Ishikawa (cell line): ENCODE results near the gene CTSD.

Source experiments
- CEBPB ChIP-seq: IDR thresholded peaks from 2 replicates; pipeline ENCODE4 v1.6.1; 2012
- CREB1 ChIP-seq: IDR thresholded peaks from 2 replicates; pipeline ENCODE4 v1.6.1; 2012; ENCODE audit warnings: low read depth
- EGR1 ChIP-seq: IDR thresholded peaks from 2 replicates; pipeline ENCODE4 v1.6.1; 2012
- EP300 ChIP-seq: IDR thresholded peaks from 2 replicates; pipeline ENCODE4 v1.6.1; 2012; ENCODE audit warnings: borderline replicate concordance
- FOXM1 ChIP-seq: IDR thresholded peaks from 2 replicates; pipeline ENCODE4 v1.6.1; 2012; ENCODE audit warnings: low read depth, borderline replicate concordance
- NFIC ChIP-seq: IDR thresholded peaks from 2 replicates; pipeline ENCODE4 v1.6.1; 2012
- RAD21 ChIP-seq: IDR thresholded peaks from 2 replicates; pipeline ENCODE4 v1.6.1; 2012; ENCODE audit warnings: low read depth
- REST ChIP-seq: IDR thresholded peaks from 2 replicates; pipeline ENCODE4 v1.6.1; 2012; ENCODE audit warnings: low read depth, mild to moderate bottlenecking
- TAF1 ChIP-seq: IDR thresholded peaks from 2 replicates; pipeline ENCODE4 v1.6.1; 2012; ENCODE audit warnings: low read depth, mild to moderate bottlenecking
- TCF12 ChIP-seq: IDR thresholded peaks from 2 replicates; pipeline ENCODE4 v1.6.1; 2012; ENCODE audit warnings: low read depth
- TEAD4 ChIP-seq: IDR thresholded peaks from 2 replicates; pipeline ENCODE4 v1.6.1; 2012
- USF1 ChIP-seq: IDR thresholded peaks from 2 replicates; pipeline ENCODE4 v1.6.1; 2012
- YY1 ChIP-seq: IDR thresholded peaks from 2 replicates; pipeline ENCODE4 v1.6.1; 2012; ENCODE audit warnings: low read depth
- TF ChIP-seq, protein P1 (sequence below): IDR thresholded peaks from 2 replicates; pipeline ENCODE4 v1.6.1; 2012

DNA sequence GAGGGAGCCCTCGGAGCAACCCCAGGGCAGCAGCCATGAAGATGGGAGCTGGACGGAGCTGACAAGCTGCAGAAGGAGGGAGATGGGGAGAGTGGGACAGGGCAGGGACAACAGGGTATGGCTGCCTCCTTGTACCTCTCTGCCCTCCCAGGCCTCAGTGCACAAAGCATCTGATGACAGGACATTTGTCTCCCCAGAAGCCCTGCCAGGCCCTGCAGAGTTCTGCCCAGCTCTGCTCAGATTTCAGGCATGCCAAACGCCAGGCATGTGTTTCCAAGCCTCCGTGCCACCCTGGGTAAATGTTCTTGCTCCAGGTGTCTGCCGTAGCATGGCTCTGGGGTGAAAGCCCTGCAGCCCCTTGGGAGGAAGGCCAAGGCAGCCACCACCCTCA lies 12.2 kb downstream of the CTSD start:
- no peak for TF ChIP-seq YY1
- TF ChIP-seq TAF1, result no peak
- no peak for TF ChIP-seq EP300
- no peak for TF ChIP-seq RAD21
- TF ChIP-seq, protein P1, sequence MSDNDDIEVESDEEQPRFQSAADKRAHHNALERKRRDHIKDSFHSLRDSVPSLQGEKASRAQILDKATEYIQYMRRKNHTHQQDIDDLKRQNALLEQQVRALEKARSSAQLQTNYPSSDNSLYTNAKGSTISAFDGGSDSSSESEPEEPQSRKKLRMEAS, result no peak
- TF ChIP-seq USF1, result no peak
- no peak for TF ChIP-seq REST
- no peak for TF ChIP-seq CREB1
- no peak for TF ChIP-seq EGR1
- no peak for TF ChIP-seq TEAD4
- no peak for TF ChIP-seq CEBPB
- TF ChIP-seq TCF12, result no peak
- TF ChIP-seq NFIC, result no peak
- TF ChIP-seq FOXM1, result no peak
